Measurements from ENCODE around the gene FAM53A.

- no peak for TF ChIP-seq EZH2 (IDR thresholded peaks at IDR 0.05)
- no peak for TF ChIP-seq POLR2AphosphoS5 (IDR thresholded peaks at IDR 0.05; ENCODE audit: borderline replicate concordance, low read depth, low read length)
These were observed 47.5 kb downstream of the FAM53A start for GRCh38 chr4:1636490-1637211.

All from SK-N-MC (cell line).